HepG2 (cell line): ENCODE measurements around the gene RASL12. TPM values are rescaled to one million over a fixed set of nuclear protein-coding genes. Genes with fewer than 3 reads are reported as not detected.

Source experiments
- ATAC-seq: fragments of 200-7000 bp; cut with Tn5 transposase; 3 replicates; pipeline ENCODE4 v1.9.1; 2020; ENCODE audit warnings: mild to moderate bottlenecking, moderate library complexity
- BruUV-seq: library from RNA; stranded (reverse); fragments of 400-500 nt; replicated peaks from 2 replicates; lab custom pipeline; 2021; lab: Mats Ljungman, UMichigan
- CTCF ChIA-PET: fragments of 300-600 bp; formaldehyde crosslinking; extraction: SDS; loops from one replicate; lab custom pipeline; 2021; ENCODE audit warnings: low total read pairs, inconsistent platforms, low intra/inter-chr PET ratio; lab: Yijun Ruan, JAX
- POLR2A ChIA-PET: fragments of 350-600 bp; sonication (Branson Sonifier 250); formaldehyde crosslinking; loops from one replicate; lab custom pipeline; 2020; ENCODE audit warnings: antibody characterized with exemption, inconsistent platforms; lab: Yijun Ruan, JAX
- DNase-seq: peaks from one replicate; pipeline ENCODE4 v3.0.0-alpha.2; 2015; ENCODE audit warnings: low spot score
- FAIRE-seq: peaks from 3 replicates; lab custom pipeline; 2011; peaks lifted over from hg19 to GRCh38; lab: Jason Lieb, UNC
- H2AFZ ChIP-seq: one replicate; pipeline ENCODE4 v1.6.1; 2011; ENCODE audit warnings: low read length, inconsistent platforms
- H3K27ac ChIP-seq: fragments of 300-600 bp; 3 replicates; pipeline ENCODE4 v1.8.0; 2011; ENCODE audit warnings: mixed run types, mild to moderate bottlenecking, mixed read lengths, low read length, inconsistent platforms; ENCODE audit not compliant: insufficient read depth; ENCODE audit errors: extremely low read length
- H3K27me3 ChIP-seq, 2 experiments: fragments of 200-600 bp in 1 of 2; 2 replicates in 1 of 2; 3 replicates in 1 of 2; pipeline versions ENCODE4 v1.6.0 to v1.8.0; 2011; ENCODE audit warnings: low read length in 2 of 2, mild to moderate bottlenecking in 2 of 2, moderate library complexity in 2 of 2, inconsistent platforms in 1 of 2; ENCODE audit not compliant: insufficient read depth in 2 of 2, control insufficient read depth in 1 of 2
- H3K36me3 ChIP-seq, 2 experiments: fragments of 200-600 bp in 1 of 2; replicated peaks in 1 of 2; 2 replicates in 1 of 2; 3 replicates in 1 of 2; pipeline versions ENCODE4 v1.5.1 to v1.8.0; 2011; ENCODE audit warnings: low read length in 2 of 2, inconsistent platforms in 1 of 2; ENCODE audit not compliant: insufficient read depth in 2 of 2, control insufficient read depth in 1 of 2
- H3K4me1 ChIP-seq: 2 replicates; pipeline ENCODE4 v1.5.1; 2012; ENCODE audit warnings: low read length, inconsistent platforms; ENCODE audit not compliant: insufficient read depth
- H3K4me2 ChIP-seq: 2 replicates; pipeline ENCODE4 v1.6.0; 2011; ENCODE audit warnings: low read depth, low read length, inconsistent platforms
- H3K4me3 ChIP-seq, 3 experiments: fragments of 200-600 bp in 1 of 3; sonication (generic), shearing (Covaris generic) in 1 of 3; replicated peaks in 1 of 3; 2 replicates each; pipeline ENCODE4 v1.5.1; 2011 to 2016; ENCODE audit warnings: low read length in 3 of 3, inconsistent platforms in 2 of 3, low read depth in 2 of 3, mild to moderate bottlenecking in 2 of 3, control low read depth in 1 of 3, mixed read lengths in 1 of 3; ENCODE audit not compliant: insufficient read depth in 1 of 3
- H3K79me2 ChIP-seq: one replicate; pipeline ENCODE4 v1.6.1; 2011; ENCODE audit warnings: low read length, inconsistent platforms; ENCODE audit not compliant: insufficient read depth
- H3K9ac ChIP-seq: 2 replicates; pipeline ENCODE4 v1.6.0; 2011; ENCODE audit warnings: mild to moderate bottlenecking, low read depth, low read length, inconsistent platforms; ENCODE audit not compliant: insufficient read depth
- H3K9me3 ChIP-seq: 2 replicates; pipeline ENCODE4 v1.5.1; 2012; ENCODE audit warnings: mild to moderate bottlenecking, low read length
- H4K20me1 ChIP-seq: 2 replicates; pipeline ENCODE4 v1.6.0; 2011; ENCODE audit warnings: inconsistent platforms, mild to moderate bottlenecking, low read length, moderate library complexity; ENCODE audit not compliant: insufficient read depth
- ARID3A ChIP-seq: IDR thresholded peaks from 2 replicates; pipeline ENCODE4 v1.6.1; 2012; ENCODE audit warnings: low read depth, low read length, improper control_type of control experiment
- ELF1 ChIP-seq: sonication (generic); formaldehyde crosslinking; IDR thresholded peaks from 2 replicates; pipeline ENCODE4 v1.4.0; 2020; ENCODE audit warnings: missing genetic modification reagents
- GZF1 ChIP-seq: sonication (generic); formaldehyde crosslinking; IDR thresholded peaks from 2 replicates; pipeline ENCODE4 v1.5.1; 2020; ENCODE audit warnings: mild to moderate bottlenecking, missing genetic modification reagents
- JDP2 ChIP-seq: sonication (generic); formaldehyde crosslinking; IDR thresholded peaks from 2 replicates; pipeline ENCODE4 v1.8.1; 2022; ENCODE audit warnings: missing genetic modification reagents, borderline replicate concordance
- MAFF ChIP-seq: IDR thresholded peaks from 2 replicates; pipeline ENCODE4 v1.6.1; 2011; ENCODE audit warnings: low read depth, low read length, improper control_type of control experiment
- PCBP1 ChIP-seq: fragments of 200-400 bp; formaldehyde crosslinking; IDR thresholded peaks from 2 replicates; pipeline ENCODE4 v1.6.1; 2017; ENCODE audit warnings: mild to moderate bottlenecking, low read depth, low read length, borderline replicate concordance
- PRPF4 ChIP-seq: fragments of 200-400 bp; formaldehyde crosslinking; IDR thresholded peaks from 2 replicates; pipeline ENCODE4 v1.6.1; 2016; ENCODE audit warnings: low read length, low read depth; ENCODE audit not compliant: poor library complexity, severe bottlenecking
- RFX1 ChIP-seq: fragments of 450-650 bp; IDR thresholded peaks from 2 replicates; pipeline ENCODE4 v1.6.1; 2017
- SIN3A ChIP-seq: IDR thresholded peaks from 2 replicates; pipeline ENCODE4 v1.6.1; 2011; ENCODE audit warnings: low read depth, mild to moderate bottlenecking, control low read depth, low read length, borderline replicate concordance
- SNAPC5 ChIP-seq: sonication (generic); formaldehyde crosslinking; IDR thresholded peaks from 2 replicates; pipeline ENCODE4 v1.8.1; 2023; ENCODE audit warnings: mild to moderate bottlenecking, missing genetic modification reagents, borderline replicate concordance
- SOX13 ChIP-seq, 3 experiments: fragments of 450-650 bp in 1 of 3; sonication (generic) in 1 of 3; formaldehyde crosslinking in 1 of 3; IDR thresholded peaks in 2 of 3; conservative IDR thresholded peaks in 1 of 3; 2 replicates each; pipeline versions ENCODE4 v1.5.0 to v1.6.1; 2016 to 2020; ENCODE audit warnings: antibody characterized with exemption in 1 of 3, mild to moderate bottlenecking in 1 of 3, missing compliant biosample characterization in 1 of 3, missing genetic modification reagents in 1 of 3, moderate library complexity in 1 of 3
- ZNF224 ChIP-seq: sonication (generic); formaldehyde crosslinking; IDR thresholded peaks from 2 replicates; pipeline ENCODE4 v1.5.0; 2020; ENCODE audit warnings: mild to moderate bottlenecking, missing genetic modification reagents
- ZNF296 ChIP-seq: sonication (generic); formaldehyde crosslinking; conservative IDR thresholded peaks from 2 replicates; pipeline ENCODE4 v1.5.0; 2020; ENCODE audit warnings: mild to moderate bottlenecking, missing genetic modification reagents
- ZNF567 ChIP-seq: sonication (generic); formaldehyde crosslinking; IDR thresholded peaks from 2 replicates; pipeline ENCODE4 v1.8.1; 2023; ENCODE audit warnings: mild to moderate bottlenecking, missing genetic modification reagents, borderline replicate concordance
- ZNF781 ChIP-seq: sonication (generic); formaldehyde crosslinking; IDR thresholded peaks from 2 replicates; pipeline ENCODE4 v1.5.1; 2020; ENCODE audit warnings: borderline replicate concordance, mild to moderate bottlenecking, missing genetic modification reagents; ENCODE audit errors: not compliant biosample characterization
- ZSCAN9 ChIP-seq: IDR thresholded peaks from 2 replicates; pipeline ENCODE4 v1.6.1; 2016; ENCODE audit warnings: borderline replicate concordance
- WGBS: methylation state at CpG from one replicate; pipeline ENCODE4 v1.1.6; 2017; ENCODE audit warnings: low lambda C conversion rate; 5-methylcytosine and 5-hydroxymethylcytosine counted together
- in situ Hi-C: cut with HindIII; loops from 2 replicates; pipeline ENCODE4 v1.10.0; 2017; ENCODE audit warnings: low pct_unique_long_range_greater_than_20kb; ENCODE audit not compliant: extremely low pct_ligation_motif_present
- intact Hi-C: fragments of 100-400 bp; cut with micrococcal nuclease; formaldehyde crosslinking; loops from one replicate; pipeline ENCODE4 v1.10.0; 2022; ENCODE audit not compliant: unreplicated experiment
- polyA plus RNA-seq, 8 experiments: library from polyadenylated mRNA; depleted of rRNA in 3 of 8; stranded (reverse) in 7 of 8; unstranded in 1 of 8; fragments of >200 nt; fragmentation: Illumina TruSeq in 4 of 8; extraction: Trizol in 4 of 8; gene quantifications; 2 replicates each; pipeline versions ENCODE4 v1.2.1 to v1.2.3, GENCODE V29; 2011 to 2016; ENCODE audit warnings: low read depth in 4 of 8, missing spikeins in 1 of 8, mixed read lengths in 1 of 8; ENCODE audit not compliant: insufficient read depth in 1 of 8
- total RNA-seq, 5 experiments: library from RNA; depleted of rRNA; stranded (reverse); fragments of >200 nt; fragmentation: Illumina TruSeq; extraction: Trizol; gene quantifications; 2 replicates each; pipeline ENCODE4 v1.2.3, GENCODE V29; 2016; ENCODE audit warnings: low read depth in 1 of 5

The RASL12 gene
- total and polyA plus RNA-seq, 2 of the 13 experiments (the other 11 are each of a cell fraction or from before 2014, with no cell fraction given), result 0.16 to 0.55 TPM

GRCh38 chr15:65051266-65051665, 16.5 kb downstream of the RASL12 start:
- Histone ChIP-seq H3K79me2 (no peaks in the 10 kb centered on the region), H2AFZ (no peak overlapping the region), H3K9me3 (no peaks in the 10 kb centered on the region), H3K27ac (no peak overlapping the region), H3K27me3 (no peaks in the 10 kb centered on the region), H4K20me1 (no peaks in the 10 kb centered on the region), H3K4me2 (no peak overlapping the region), H3K4me1 (peaks cover 64% of the 10 kb centered on the region), H3K9ac (no peak overlapping the region), H3K36me3 (no peaks in the 10 kb centered on the region), H3K4me3 (no peak overlapping the region)
- TF ChIP-seq ELF1 (CRISPR knock-in tag) (no peak), PCBP1 (no peak), SIN3A (no peak), GZF1 (CRISPR knock-in tag) (no peak), PRPF4 (no peak), ZNF224 (no peak)
- in situ Hi-C loops, result loop anchor here (5.0 kb wide), 1 partner anchor 36 kb away; no protein-coding TSS in a partner anchor
- WGBS, result 90% methylated on average over 2 of the region's 2 CpGs
- DNase-seq (no peak), ATAC-seq (no peak), FAIRE-seq (no peak)
- POLR2A ChIA-PET, result interaction anchor here (1.5 kb wide), 1 partner anchor 249 kb away, joined by 4 read pairs; no protein-coding TSS in a partner anchor
- intact Hi-C loops, result loop anchor here (5.0 to 10.0 kb wide), 2 partner anchors 59 to 244 kb away; partner anchors contain the start of gene RNU5A-1
- BruUV-seq, result no TSS peak
- CTCF ChIA-PET, result interaction anchor here (0.7 kb wide), 2 partner anchors 18 kb away, joined by 3 read pairs; no protein-coding TSS in a partner anchor

- Histone ChIP-seq H3K9me3 (no peaks in the 10 kb centered on the region), H3K36me3 (no peaks in the 10 kb centered on the region), H2AFZ (no peak overlapping the region), H3K79me2 (no peaks in the 10 kb centered on the region), H3K4me2 (no peak overlapping the region), H3K27me3 (no peaks in the 10 kb centered on the region), H3K4me3 (no peak overlapping the region), H4K20me1 (no peaks in the 10 kb centered on the region), H3K4me1 (peaks cover 64% of the 10 kb centered on the region), H3K27ac (no peak overlapping the region), H3K9ac (no peak overlapping the region)
- BruUV-seq, result no TSS peak
- CTCF ChIA-PET, result no interaction called here
- FAIRE-seq (no peak), DNase-seq (no peak), ATAC-seq (no peak)
- intact Hi-C loops, result loop anchor here (5.0 to 10.0 kb wide), 2 partner anchors 58 to 245 kb away; partner anchors contain the start of gene RNU5A-1
- POLR2A ChIA-PET, result no interaction called here
- WGBS, result 95% methylated on average over 4 of the region's 4 CpGs
- in situ Hi-C loops, result loop anchor here (5.0 kb wide), 1 partner anchor 37 kb away; no protein-coding TSS in a partner anchor
- no peak for TF ChIP-seq SOX13 (IDR thresholded peaks at IDR 0.05)
- no peak for TF ChIP-seq SOX13 (CRISPR knock-in tag; conservative IDR thresholded peaks at IDR 0.05 in 1 of 2, IDR thresholded peaks at IDR 0.05 in 1 of 2)
- TF ChIP-seq RFX1, result no peak
- TF ChIP-seq JDP2 (CRISPR knock-in tag), result no peak
- no peak for TF ChIP-seq MAFF
- no peak for TF ChIP-seq ZNF567 (CRISPR knock-in tag)
- TF ChIP-seq ZNF781 (CRISPR knock-in tag), result no peak
- no peak for TF ChIP-seq ZNF296
- no peak for TF ChIP-seq ZSCAN9 (CRISPR knock-in tag)
- no peak for TF ChIP-seq SNAPC5 (CRISPR knock-in tag)
- TF ChIP-seq ARID3A, result no peak
Observed at GRCh38 chr15:65050270-65050669, 17.5 kb downstream of the RASL12 start.
